HCT116 (cell line): ENCODE measurements around the gene GRIK2. TPM values are rescaled to one million over a fixed set of nuclear protein-coding genes. Genes with fewer than 3 reads are reported as not detected.

Experiments used
- ATAC-seq: fragments of 200-7000 bp; cut with Tn5 transposase; 2 replicates; pipeline ENCODE4 v1.9.1; 2020; ENCODE audit warnings: mild to moderate bottlenecking, moderate library complexity
- BruUV-seq: library from RNA; stranded (reverse); fragments of 400-500 nt; replicated peaks from 2 replicates; lab custom pipeline; 2021; lab: Mats Ljungman, UMichigan
- CTCF ChIA-PET: fragments of 300-600 bp; sonication (Branson Sonifier 250); formaldehyde crosslinking; loops from one replicate; lab custom pipeline; 2021; ENCODE audit warnings: antibody characterized with exemption; lab: Charles Lee
- POLR2A ChIA-PET: fragments of 300-600, 350-600 bp; sonication (Branson Sonifier 250); formaldehyde crosslinking; loops from one replicate; lab custom pipeline; 2021; ENCODE audit warnings: antibody characterized with exemption; lab: Charles Lee
- RAD21 ChIA-PET, 2 experiments: fragments of 300-600 bp; sonication (Branson Sonifier 250); formaldehyde crosslinking; loops; one replicate each; lab custom pipeline; 2023; ENCODE audit warnings: low total read pairs in 2 of 2; ENCODE audit not compliant: uncharacterized antibody in 2 of 2, unreplicated experiment in 2 of 2, low non-redundant PET in 1 of 2; lab: Charles Lee
- DNase-seq: peaks from one replicate; pipeline ENCODE4 v3.0.0-alpha.2; 2010; ENCODE audit warnings: low read depth, low spot score
- H2AFZ ChIP-seq: fragments of 200-600 bp; shearing (Covaris generic), sonication (generic); 2 replicates; pipeline ENCODE4 v1.6.1; 2017; ENCODE audit warnings: low read depth, mixed run types, mixed read lengths, antibody characterized with exemption, low read length; ENCODE audit not compliant: poor library complexity, severe bottlenecking
- H3K27ac ChIP-seq: 2 replicates; pipeline ENCODE4 v1.5.1; 2012; ENCODE audit warnings: low read depth, low read length
- H3K27me3 ChIP-seq: fragments of 200-600 bp; sonication (generic); 2 replicates; pipeline ENCODE4 v1.6.1; 2016; ENCODE audit warnings: mixed run types, low read length, mixed read lengths; ENCODE audit not compliant: insufficient read depth
- H3K36me3 ChIP-seq, 2 experiments: fragments of 200-500 bp in 1 of 2; fragments of 200-600 bp in 1 of 2; sonication (Bioruptor generic) in 1 of 2; sonication (generic) in 1 of 2; 2 replicates each; pipeline versions ENCODE4 v1.5.1 to v1.6.1; 2014 to 2016; ENCODE audit warnings: low read length in 2 of 2, inconsistent platforms in 1 of 2, mixed read lengths in 1 of 2, mixed run types in 1 of 2; ENCODE audit not compliant: insufficient read depth in 2 of 2, control insufficient read depth in 1 of 2
- H3K4me1 ChIP-seq, 2 experiments: fragments of 200-600 bp in 1 of 2; sonication (generic) in 1 of 2; 2 replicates each; pipeline versions ENCODE4 v1.5.1 to v1.6.1; 2012 to 2017; ENCODE audit warnings: low read length in 2 of 2, inconsistent platforms in 1 of 2, mild to moderate bottlenecking in 1 of 2, mixed read lengths in 1 of 2, mixed run types in 1 of 2, moderate library complexity in 1 of 2; ENCODE audit not compliant: insufficient read depth in 2 of 2, control insufficient read depth in 1 of 2
- H3K4me2 ChIP-seq: fragments of 200-600 bp; sonication (generic); 2 replicates; pipeline ENCODE4 v1.6.1; 2017; ENCODE audit warnings: mixed run types, low read length, mixed read lengths
- H3K4me3 ChIP-seq, 2 experiments: fragments of 200-600 bp in 1 of 2; sonication (generic) in 1 of 2; replicated peaks in 1 of 2; 2 replicates each; pipeline ENCODE4 v1.5.1; 2011 to 2016; ENCODE audit warnings: low read length in 2 of 2, control low read depth in 1 of 2, low read depth in 1 of 2, mild to moderate bottlenecking in 1 of 2, mixed read lengths in 1 of 2, mixed run types in 1 of 2
- H3K79me2 ChIP-seq: fragments of 200-600 bp; sonication (generic); 2 replicates; pipeline ENCODE4 v1.6.1; 2017; ENCODE audit warnings: mild to moderate bottlenecking, mixed run types, low read length, moderate library complexity, mixed read lengths; ENCODE audit not compliant: insufficient read depth
- H3K9ac ChIP-seq: fragments of 200-600 bp; sonication (generic); 2 replicates; pipeline ENCODE4 v1.6.1; 2016; ENCODE audit warnings: low read length, mixed read lengths
- H3K9me2 ChIP-seq: fragments of 200-600 bp; sonication (generic), shearing (Covaris generic); 2 replicates; pipeline ENCODE4 v1.6.1; 2017; ENCODE audit warnings: mixed run types, mild to moderate bottlenecking, moderate library complexity; ENCODE audit not compliant: insufficient read depth
- H3K9me3 ChIP-seq, 2 experiments: fragments of 200-500 bp in 1 of 2; fragments of 200-600 bp in 1 of 2; sonication (Bioruptor generic) in 1 of 2; sonication (generic) in 1 of 2; 2 replicates each; pipeline ENCODE4 v1.6.1; 2014 to 2017; ENCODE audit warnings: low read length in 2 of 2, mixed read lengths in 2 of 2, inconsistent platforms in 1 of 2, low read depth in 1 of 2, mild to moderate bottlenecking in 1 of 2, mixed run types in 1 of 2, moderate library complexity in 1 of 2; ENCODE audit not compliant: control insufficient read depth in 1 of 2, insufficient read depth in 1 of 2
- H4K20me1 ChIP-seq: fragments of 200-600 bp; sonication (generic), shearing (Covaris generic); 2 replicates; pipeline ENCODE4 v1.6.1; 2017; ENCODE audit warnings: mixed run types, mild to moderate bottlenecking, moderate library complexity; ENCODE audit not compliant: insufficient read depth
- CEBPB ChIP-seq: IDR thresholded peaks from 2 replicates; pipeline ENCODE4 v1.6.1; 2012; ENCODE audit warnings: low read depth
- ELF1 ChIP-seq: IDR thresholded peaks from 2 replicates; pipeline ENCODE4 v1.6.1; 2012; ENCODE audit warnings: low read depth, borderline replicate concordance
- JUND ChIP-seq: IDR thresholded peaks from 2 replicates; pipeline ENCODE4 v1.6.1; 2012
- MAX ChIP-seq: IDR thresholded peaks from 2 replicates; pipeline ENCODE4 v1.6.1; 2012
- RAD21 ChIP-seq: IDR thresholded peaks from 2 replicates; pipeline ENCODE4 v1.6.1; 2012; ENCODE audit warnings: low read depth, mild to moderate bottlenecking
- REST ChIP-seq: IDR thresholded peaks from 2 replicates; pipeline ENCODE4 v1.6.1; 2012; ENCODE audit warnings: low read depth
- YY1 ChIP-seq: IDR thresholded peaks from 2 replicates; pipeline ENCODE4 v1.6.1; 2011; ENCODE audit warnings: low read length, low read depth, moderate library complexity, mild to moderate bottlenecking; ENCODE audit not compliant: insufficient replicate concordance; ENCODE audit errors: extremely low read depth
- ZNF274 ChIP-seq: fragments of 200-500 bp; sonication (Bioruptor generic); IDR thresholded peaks from 2 replicates; pipeline ENCODE4 v1.6.1; 2014; ENCODE audit warnings: mild to moderate bottlenecking, low read depth, low read length, inconsistent platforms
- intact Hi-C: fragments of 100-400 bp; cut with micrococcal nuclease; formaldehyde crosslinking; loops from 2 replicates; pipeline ENCODE4 v1.10.0; 2022
- total RNA-seq: library from RNA; stranded (reverse); gene quantifications from one replicate; pipeline ENCODE4 v1.2.1, GENCODE V29; 2021; ENCODE audit not compliant: unreplicated experiment
- TF ChIP-seq, protein P1 (sequence below): IDR thresholded peaks from 2 replicates; pipeline ENCODE4 v1.6.1; 2012

GRIK2 gene
- total RNA-seq, 1 experiment from 2014 or later = 0.64 TPM

DNA sequence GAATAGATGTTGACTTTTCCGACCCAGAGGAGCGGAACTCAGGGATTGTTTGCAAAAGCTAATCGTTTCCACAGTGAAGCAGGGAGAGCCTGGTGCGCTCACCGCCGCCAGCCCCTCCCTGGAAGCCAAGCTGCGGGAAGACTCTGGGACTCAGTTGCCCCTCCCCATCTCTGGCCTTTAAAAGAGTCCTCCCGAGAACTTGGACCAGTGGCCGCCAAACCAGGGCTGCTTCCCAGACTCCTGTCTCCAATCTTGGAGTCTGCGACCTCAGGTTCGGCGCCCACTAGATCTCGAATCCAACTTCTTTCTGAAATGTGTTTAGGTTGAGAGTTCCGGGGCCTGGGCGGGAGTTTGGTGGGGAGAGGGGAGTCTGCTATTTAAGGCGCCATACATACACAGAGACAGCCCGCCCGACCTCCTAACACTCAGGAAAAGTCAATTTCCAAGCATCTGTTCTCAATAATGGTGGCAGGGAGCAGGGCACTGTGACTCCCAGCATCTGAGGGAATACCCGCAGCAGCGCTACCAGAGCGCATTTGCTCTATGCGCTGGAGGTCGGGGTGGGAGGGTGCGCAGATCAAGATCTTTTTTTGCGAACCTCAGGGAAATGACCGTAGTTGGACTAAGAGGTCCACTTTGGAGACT is 800 bp upstream of the GRIK2 start:
- Histone ChIP-seq H3K4me1 (peaks cover 0 to 11% of the 10 kb centered on the region in 2 experiments; a peak in 3 of 4 replicates), H3K27ac (no peak overlapping the region), H3K36me3 (no peaks in the 10 kb centered on the region), H3K4me3 (peak overlapping the region in 1 of 2 experiments; percentile 61; a peak in 3 of 4 replicates), H3K4me2 (peak overlapping the region; percentile 92), H3K9ac (no peak overlapping the region), H2AFZ (peak overlapping the region; percentile 84), H3K79me2 (no peaks in the 10 kb centered on the region), H3K27me3 (0 out of 2 replicates have a peak, but pooled peaks cover 6% of the 10 kb centered on the region), H3K9me2 (no peaks in the 10 kb centered on the region), H4K20me1 (no peaks in the 10 kb centered on the region; the same call in 1 of the 2 replicates), H3K9me3 (no peaks in the 10 kb centered on the region)
- BruUV-seq = no TSS peak
- CTCF ChIA-PET = no interaction called here
- ATAC-seq (no peak), DNase-seq (no peak)
- POLR2A ChIA-PET = no interaction called here
- TF ChIP-seq ZNF274 (no peak), YY1 (no peak)
- RAD21 ChIA-PET = no interaction called here
- intact Hi-C loops = loop anchor here (10.0 kb wide), 2 partner anchors 252 to 382 kb away; no protein-coding TSS in a partner anchor

DNA sequence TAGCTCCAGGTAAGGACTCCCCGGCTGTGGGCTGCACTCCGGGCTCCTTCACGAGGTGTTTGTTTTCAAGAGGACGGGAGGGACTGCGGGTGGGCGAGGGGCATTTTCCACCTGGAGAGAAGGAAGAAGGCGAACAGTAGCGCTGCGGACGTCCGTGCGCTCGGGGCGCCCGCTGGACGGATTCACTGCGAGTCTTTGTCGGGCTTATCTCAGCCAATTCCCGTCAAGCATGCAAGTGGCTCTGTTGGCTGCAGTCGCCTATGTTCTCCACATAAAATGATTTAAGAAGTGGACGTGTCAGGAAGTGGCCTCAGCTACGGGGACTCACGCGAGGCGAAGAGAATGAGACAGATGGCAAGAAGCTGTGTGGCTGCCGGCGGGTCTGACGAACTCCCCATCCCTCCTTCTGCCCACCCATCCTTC is 332 bp downstream of the GRIK2 start:
- POLR2A ChIA-PET = no interaction called here
- no peak for DNase-seq
- peak; percentile 62 for ATAC-seq

More for the DNA sequence above, 332 bp downstream of the GRIK2 start:
- Histone ChIP-seq H3K27ac (no peak overlapping the region), H3K4me1 (peaks cover 0 to 11% of the 10 kb centered on the region in 2 experiments; a peak in 3 of 4 replicates), H3K27me3 (0 out of 2 replicates have a peak, but pooled peaks cover 6% of the 10 kb centered on the region), H2AFZ (peak overlapping the region; percentile 89), H3K9me3 (no peaks in the 10 kb centered on the region), H3K9ac (peak overlapping the region; percentile 21; the same call in 1 of the 2 replicates), H3K36me3 (no peaks in the 10 kb centered on the region)
- RAD21 ChIA-PET = no interaction called here
- intact Hi-C loops = loop anchor here (10.0 kb wide), 2 partner anchors 251 to 381 kb away; no protein-coding TSS in a partner anchor
- TF ChIP-seq CEBPB = no peak
- TF ChIP-seq ELF1 = no peak
- TF ChIP-seq JUND = no peak
- no peak for TF ChIP-seq MAX
- TF ChIP-seq, protein P1, sequence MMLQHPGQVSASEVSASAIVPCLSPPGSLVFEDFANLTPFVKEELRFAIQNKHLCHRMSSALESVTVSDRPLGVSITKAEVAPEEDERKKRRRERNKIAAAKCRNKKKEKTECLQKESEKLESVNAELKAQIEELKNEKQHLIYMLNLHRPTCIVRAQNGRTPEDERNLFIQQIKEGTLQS = no peak
- no peak for TF ChIP-seq RAD21
- TF ChIP-seq REST = no peak
- TF ChIP-seq, all 23 proteins: peak for 0
- Histone ChIP-seq H3K4me3 (peak overlapping the region; percentile 47 to 61), H4K20me1 (no peaks in the 10 kb centered on the region; the same call in 1 of the 2 replicates), H3K4me2 (peak overlapping the region; percentile 92), H3K9me2 (no peaks in the 10 kb centered on the region), H3K79me2 (no peaks in the 10 kb centered on the region)
- CTCF ChIA-PET = interaction anchor here (1.1 kb wide), 1 partner anchor 13 kb away, joined by 3 read pairs; no protein-coding TSS in a partner anchor
- BruUV-seq = no TSS peak
